HG03039 (cell line): Measurements from ENCODE around the gene CHAF1A.

Experiments used
- ATAC-seq: cut with Tn5 transposase; IDR thresholded peaks from one replicate; pipeline ENCODE4 v1.9.1; 2021; ENCODE audit warnings: mild to moderate bottlenecking, moderate library complexity; ENCODE audit not compliant: unreplicated experiment

CHAF1A gene

GRCh38 chr19:4366666-4367335 lies 35.6 kb upstream of the CHAF1A start:
- ATAC-seq, result no peak

DNA sequence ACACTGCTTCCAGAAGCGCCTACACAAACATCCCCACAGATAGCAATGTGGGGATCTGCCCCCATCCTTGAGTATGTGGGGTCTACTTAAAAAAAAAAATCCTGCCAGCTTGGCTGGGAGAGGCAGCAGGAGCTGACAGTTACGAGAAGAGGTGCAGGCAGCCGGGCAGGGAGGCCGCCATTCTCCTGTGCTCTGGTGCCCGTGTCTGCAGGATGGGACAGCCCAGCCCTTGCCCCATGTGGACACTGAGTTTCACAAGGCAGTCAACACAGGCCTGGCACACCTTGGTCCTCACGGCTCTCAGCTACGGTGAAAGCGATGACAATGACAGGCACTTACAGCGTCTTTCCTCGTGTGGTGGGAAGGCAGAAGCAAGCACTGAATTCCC lies 35.1 kb upstream of the CHAF1A start:
- no peak for ATAC-seq

DNA sequence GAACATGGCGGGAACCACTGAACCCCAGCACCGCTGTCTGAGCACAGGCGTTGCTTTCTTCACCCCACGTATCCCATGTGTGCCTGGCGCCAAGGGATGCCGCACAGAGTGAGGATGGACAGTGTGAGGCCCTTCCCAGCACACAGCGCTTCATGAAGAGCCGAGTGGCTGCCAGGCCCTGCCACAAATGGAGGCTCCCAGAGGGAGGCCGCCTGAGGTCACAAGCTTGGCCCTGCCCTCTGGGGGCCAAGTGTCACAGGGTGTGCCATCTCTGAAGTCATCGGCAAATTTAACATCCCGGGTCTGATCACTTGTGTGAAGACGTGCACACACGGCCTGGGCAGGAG lies 34.7 kb upstream of the CHAF1A start:
- no peak for ATAC-seq

DNA sequence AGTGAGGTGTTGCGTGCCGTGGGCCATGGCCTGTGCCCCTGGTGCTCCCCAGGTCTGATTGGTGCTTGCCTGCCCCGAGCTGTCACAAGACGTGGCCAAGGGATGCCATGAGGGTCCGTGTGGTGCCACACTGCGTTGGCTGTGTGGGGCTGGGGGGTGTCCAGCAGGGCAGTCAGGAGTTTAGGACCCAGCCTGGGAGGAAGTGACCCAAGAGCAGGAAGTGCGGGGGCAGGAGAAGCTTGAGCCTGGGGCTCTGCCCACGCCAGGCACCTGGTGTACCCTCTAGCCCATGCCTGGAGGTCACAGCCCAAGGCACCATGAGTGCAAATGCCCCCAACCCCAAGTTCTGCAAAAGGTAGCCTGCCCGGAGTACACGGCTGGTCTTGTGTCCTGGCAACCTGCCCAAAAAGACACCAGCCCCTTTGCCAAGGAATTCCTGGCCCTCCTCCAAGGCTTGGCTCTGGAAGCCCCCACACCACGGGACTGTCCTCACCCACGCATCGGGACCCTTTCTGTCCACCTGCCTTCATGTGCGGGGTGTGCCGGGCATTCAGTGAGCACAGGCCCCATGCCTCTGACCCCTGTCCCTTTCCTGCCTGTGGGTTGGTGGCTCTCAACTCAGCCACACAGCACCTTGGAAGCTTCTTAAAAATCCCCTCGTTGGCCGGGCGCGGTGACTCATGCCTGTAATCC lies 34.2 kb upstream of the CHAF1A start:
- ATAC-seq, result no peak

- no peak for ATAC-seq
Observed at GRCh38 chr19:4369109-4369887, 33.1 kb upstream of the CHAF1A start.

GRCh38 chr19:4369888-4370260 lies 32.6 kb upstream of the CHAF1A start:
- ATAC-seq, result no peak

DNA sequence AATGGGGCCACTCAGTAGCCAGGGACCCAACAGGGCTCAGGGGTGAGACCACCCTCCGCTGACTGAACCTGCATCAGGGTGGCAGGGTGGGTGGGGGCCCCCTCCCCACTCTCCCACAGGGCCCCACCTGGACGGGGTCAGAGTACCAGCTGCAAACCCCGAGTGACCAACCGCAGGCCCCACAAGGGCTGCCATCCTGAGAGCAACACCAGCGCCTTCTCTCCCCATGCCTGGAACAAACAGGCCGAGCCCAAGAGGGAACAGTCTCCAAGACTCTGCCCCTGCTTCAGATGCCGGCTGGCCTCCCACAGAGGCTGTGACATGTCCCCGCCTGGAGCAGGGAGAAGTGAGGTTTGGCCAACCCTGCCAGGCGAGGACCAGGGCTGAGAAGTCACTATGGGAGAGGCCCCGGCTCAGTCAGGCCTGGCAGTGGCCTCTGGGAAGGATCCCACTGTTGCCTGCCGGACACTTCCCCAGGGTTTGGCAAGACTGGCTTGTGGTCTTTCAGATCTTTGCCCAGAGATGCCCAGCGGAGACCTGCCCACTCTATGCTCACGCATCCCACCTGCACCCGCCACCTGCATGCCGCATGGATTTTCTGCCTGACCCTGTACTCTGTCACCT lies 31.9 kb upstream of the CHAF1A start:
- ATAC-seq, result no peak

DNA sequence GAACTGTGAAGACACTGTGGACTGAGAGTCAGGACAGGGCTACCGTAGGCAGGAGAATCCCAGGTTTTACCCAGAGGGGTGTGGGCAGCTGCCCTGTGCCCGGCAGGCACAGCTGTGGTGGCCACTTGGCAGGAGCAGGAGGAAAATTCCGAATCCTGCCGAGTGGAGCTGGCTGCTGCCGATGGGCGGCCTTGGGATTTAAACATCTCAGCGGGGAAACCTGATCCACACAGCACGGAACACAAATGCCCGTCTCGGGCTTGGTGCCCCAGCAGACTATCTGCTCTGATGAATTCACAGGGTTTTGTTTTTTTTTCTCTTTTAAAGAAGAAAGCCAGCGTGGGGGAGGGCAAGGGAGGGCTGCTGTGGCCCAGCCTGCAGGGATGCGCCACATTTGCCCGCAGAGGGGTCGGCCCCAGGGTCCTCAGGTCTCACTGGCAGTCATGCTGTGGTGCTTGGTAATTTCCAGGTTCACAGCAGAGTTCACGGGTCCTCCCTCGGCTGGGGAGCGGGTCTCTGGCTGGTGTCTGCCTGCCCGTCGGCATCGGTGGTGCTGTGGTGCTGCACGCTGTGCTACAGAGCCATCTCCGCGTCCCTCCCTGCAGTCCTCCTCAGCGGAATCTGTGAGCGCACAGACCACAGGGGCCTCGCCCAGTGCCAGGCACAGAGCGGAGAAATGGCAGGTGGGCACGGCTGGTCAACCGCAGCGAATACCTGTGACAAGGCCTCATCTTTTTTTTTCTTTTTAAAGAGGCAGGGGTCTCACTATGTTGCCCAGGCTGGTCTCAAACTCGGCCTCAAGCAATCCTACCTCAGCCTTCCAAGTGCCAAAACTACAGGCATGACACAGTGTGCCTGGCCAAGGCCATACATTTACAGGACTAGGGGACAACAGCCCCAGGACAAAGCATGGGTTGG lies 30.9 kb upstream of the CHAF1A start:
- ATAC-seq, result no peak

DNA sequence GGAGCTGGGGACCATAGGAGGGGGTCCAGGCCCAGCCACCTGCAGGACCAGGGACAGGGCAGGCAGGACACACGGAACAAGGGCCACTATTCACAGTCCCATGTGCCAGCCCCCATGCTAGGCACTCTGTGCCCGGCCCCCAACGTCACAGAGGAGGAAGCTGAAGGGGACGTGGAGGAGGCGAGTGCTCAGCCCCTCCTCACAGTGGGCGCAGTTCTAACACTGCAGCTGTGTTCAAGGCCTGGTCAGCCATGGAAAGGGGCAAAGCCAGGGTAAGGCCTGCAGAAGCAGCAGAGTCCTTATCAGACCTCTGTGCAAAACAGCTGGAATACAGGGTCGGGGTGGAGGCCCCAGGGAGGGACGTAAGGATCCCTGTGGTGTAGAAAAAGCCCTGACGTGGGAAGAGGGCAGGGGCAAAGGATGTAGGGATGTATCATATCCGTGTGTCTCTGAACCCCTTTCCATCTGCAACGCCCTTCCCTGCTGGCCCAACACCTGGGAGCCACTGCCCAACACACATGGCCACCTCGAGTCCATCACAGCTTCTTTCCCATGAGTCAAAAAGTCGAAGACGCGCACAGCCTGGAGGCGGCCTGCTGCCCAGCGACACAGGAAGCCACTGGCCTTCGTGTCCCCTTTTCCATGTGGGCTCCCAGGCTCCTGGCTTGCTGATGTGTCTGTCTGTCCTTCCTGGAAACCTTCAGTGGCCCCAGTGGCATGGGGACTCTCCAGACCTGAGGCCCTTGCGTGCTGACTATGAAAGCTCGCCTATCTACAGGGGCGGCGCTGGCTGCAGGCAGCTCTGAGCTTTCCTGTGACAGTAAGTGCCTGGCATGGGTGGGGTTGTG lies 30.1 kb upstream of the CHAF1A start:
- no peak for ATAC-seq

GRCh38 chr19:4373013-4373367 lies 29.4 kb upstream of the CHAF1A start:
- ATAC-seq, result no peak

DNA sequence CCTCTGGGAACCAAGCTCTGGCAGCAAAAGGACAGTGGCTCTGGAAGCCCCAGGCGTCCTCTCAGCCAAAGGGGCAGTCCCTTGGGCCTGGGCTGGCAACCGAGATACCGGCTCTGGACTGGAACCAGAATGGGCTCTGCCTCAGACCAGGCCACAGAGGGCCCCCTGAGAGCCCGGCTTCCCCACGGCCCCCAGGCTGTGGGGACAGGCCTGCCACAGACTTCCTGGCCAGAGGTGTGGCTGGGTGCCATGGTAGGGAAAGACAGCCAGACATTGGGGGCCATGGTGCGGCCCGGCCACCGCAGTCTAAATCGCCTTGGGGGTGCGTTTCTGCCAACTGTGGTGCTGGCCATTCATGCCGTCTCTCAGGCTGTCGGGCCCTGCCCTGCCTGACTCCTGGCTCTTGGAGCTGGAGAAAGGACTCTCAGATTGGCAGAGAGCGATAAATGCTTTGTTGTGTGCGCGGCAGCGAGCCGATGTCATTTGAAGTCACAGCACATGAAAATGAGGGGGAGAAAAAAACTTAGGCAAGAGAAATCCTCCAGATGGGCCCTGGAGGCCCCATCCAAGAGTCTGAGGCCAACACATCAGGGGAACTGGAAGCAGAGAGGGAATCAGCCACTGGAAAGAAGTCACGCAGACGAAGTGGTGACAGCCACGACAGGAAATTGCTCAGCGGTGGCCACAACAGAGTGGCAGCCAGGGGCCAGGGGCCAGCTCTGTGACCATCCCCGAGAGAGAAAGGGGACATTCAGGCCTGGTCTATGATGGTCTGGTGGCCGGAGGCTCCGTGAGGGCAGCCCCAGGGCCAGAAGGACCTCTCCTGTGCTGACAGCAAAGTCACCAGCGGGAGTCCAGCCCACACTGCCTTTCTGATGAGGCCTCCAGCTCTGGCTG lies 28.6 kb upstream of the CHAF1A start:
- ATAC-seq, result no peak

- ATAC-seq, result no peak
Observed at GRCh38 chr19:4374498-4375163, 27.8 kb upstream of the CHAF1A start.

DNA sequence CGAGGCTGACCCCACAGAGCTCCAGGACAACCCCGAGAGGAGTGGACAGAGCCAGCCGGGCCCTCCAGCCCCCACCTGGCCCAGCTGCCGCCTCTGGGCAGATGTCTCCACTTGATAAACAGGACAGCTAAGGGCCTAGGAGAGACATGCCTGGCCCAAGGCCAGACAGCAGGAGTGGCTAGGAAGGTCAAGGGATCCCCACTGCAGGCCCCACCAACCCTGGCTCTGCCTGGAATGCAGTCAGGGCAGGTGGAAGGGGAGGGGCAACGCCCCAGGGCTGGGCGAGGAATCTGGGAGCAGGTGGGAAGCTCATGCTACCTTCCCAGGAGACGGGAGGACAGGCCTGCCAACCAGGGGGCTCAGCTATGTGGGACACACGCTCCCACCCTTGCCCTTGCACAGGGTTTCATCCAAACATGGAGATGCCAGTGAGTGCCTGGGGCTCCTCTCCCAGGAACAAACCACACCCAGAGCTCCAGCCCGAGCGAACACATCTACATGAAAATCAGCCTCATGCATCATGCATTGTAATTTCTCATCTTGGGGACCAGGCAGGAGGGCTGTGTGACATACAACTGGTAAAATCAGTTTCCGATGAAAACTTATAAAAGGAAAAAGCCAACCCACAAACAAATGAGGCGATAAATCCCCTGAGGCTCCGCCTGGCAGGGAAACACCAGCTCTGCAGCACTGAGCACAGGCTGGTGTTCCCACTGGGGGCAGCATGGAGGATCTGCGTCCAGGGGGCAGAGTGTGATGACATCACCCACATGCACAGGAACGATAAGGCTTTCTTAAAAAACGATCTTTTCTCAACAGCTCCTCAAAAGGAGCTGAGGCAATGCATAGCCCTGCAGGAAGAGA lies 27.0 kb upstream of the CHAF1A start:
- no peak for ATAC-seq

DNA sequence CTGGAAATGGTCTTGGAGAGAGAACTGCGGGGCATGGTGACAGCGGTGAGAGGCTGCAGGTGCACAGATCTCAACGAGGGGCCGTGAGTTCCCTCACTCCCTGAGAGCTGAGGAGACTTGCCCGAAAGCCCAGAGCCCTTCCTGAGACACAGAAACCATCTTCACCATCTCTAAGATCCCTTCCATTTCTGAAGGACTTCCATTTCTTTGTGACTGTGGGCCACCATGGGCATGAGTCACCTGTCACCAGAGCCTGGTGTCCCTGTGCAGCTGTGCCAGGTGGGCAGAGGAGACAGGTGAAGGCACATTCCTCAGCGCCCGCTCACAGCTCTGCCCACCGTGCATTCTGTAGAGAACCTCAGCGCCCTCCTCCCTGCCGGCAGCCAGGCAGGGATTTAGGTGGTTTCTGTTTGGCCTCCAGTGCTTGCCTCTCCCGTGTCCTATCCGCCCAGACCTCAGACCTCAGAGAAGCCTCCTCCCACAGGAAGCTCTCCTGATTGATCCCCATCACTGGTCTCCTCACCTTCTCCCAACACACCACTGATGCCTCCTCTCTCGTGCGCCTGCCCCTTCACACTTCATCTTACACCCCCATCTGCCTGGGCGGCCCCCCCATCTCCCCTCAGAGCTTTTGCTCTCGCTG lies 26.3 kb upstream of the CHAF1A start:
- ATAC-seq, result no peak

- no peak for ATAC-seq
Observed at GRCh38 chr19:4376671-4376990, 25.8 kb upstream of the CHAF1A start.

GRCh38 chr19:4376991-4377781 lies 25.3 kb upstream of the CHAF1A start:
- no peak for ATAC-seq
